IPS DF 6.9 (cell line): ENCODE results near the gene CCDC183.
"Not testable (repeated sequence)": the region's sequence is repeated elsewhere in the genome, so short reads cannot be mapped to it uniquely, and the experiment has no call there.

Experiments
- DNase-seq: peaks from one replicate; pipeline ENCODE4 v3.0.0-alpha.2; 2013; ENCODE audit warnings: low read depth, low spot score
- H3K27ac ChIP-seq: one replicate; pipeline ENCODE4 v1.5.1; 2013; ENCODE audit warnings: low read length, control low read depth
- H3K27me3 ChIP-seq: 2 replicates; pipeline ENCODE4 v1.6.1; 2013; ENCODE audit warnings: mild to moderate bottlenecking, low read length; ENCODE audit not compliant: control insufficient read depth, insufficient read depth
- H3K36me3 ChIP-seq: 2 replicates; pipeline ENCODE4 v1.6.1; 2013; ENCODE audit warnings: low read length; ENCODE audit not compliant: control insufficient read depth, insufficient read depth
- H3K4me1 ChIP-seq: 2 replicates; pipeline ENCODE4 v1.6.1; 2013; ENCODE audit warnings: low read length; ENCODE audit not compliant: control insufficient read depth, insufficient read depth
- H3K4me3 ChIP-seq: 2 replicates; pipeline ENCODE4 v1.5.1; 2013; ENCODE audit warnings: mild to moderate bottlenecking, low read length
- H3K9me3 ChIP-seq: 2 replicates; pipeline ENCODE4 v1.6.1; 2013; ENCODE audit warnings: low read length, inconsistent platforms; ENCODE audit not compliant: control insufficient read depth, insufficient read depth
- WGBS: extraction: QIAGEN DNeasy Blood & Tissue Kit; methylation state at CpG from one replicate; pipeline ENCODE4 v1.1.7; 2013; ENCODE audit warnings: mixed read lengths, missing lambda C conversion rate; ENCODE audit not compliant: insufficient read length, insufficient coverage; 5-methylcytosine and 5-hydroxymethylcytosine counted together

The CCDC183 gene

GRCh38 chr9:136792321-136793085 is 3.6 kb upstream of the CCDC183 start:
- Histone ChIP-seq H3K4me3 (no peak overlapping the region), H3K4me1 (no peaks in the 10 kb centered on the region), H3K27ac (no peak overlapping the region), H3K27me3 (no peaks in the 10 kb centered on the region), H3K36me3 (no peaks in the 10 kb centered on the region), H3K9me3 (no peaks in the 10 kb centered on the region)
- no CpG with 5 or more reads among the region's 15 CpGs for WGBS
- DNase-seq = no peak

DNA sequence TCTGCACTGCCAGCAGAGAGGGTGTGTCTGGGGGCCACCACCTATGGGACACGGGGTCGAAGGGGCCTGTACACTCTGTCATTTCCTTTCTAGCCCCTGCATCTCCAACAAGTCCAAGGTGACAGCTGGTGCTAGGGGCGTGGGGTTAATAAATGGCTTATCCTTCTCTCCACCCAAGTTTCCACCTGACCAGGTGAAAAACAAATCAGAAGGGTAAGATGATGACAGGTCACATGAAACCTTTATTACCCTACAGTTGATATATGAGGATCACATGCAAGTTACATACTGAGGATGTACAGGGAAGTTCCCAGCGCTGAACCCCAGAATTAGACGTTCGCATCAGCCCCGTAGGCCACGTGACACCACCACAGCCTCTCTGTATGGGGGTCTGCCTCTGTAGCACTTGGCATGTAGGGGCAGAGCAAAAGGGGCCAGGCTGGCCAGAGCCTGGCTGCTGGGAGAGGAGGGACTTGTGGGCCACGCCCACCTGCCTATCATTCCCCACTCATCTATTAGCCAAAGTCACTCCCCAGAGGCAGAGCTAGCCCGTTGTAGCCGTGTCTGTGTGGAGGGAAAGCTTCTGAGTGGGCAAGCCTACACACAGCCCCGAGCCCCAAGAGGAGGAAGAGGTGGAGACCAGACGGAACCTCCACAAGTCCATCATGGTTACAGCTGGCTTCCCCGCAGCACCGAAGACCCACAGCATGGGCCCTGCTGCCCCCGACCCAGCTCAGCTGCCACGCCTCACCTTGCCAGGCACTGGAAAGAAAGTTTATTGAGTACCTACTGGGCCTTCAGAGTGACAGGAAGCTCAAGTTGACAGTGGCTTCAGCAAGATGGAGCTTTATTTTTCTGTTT is 2.8 kb upstream of the CCDC183 start:
- no peaks in the 10 kb centered on the region for H3K27me3 ChIP-seq
- H3K9me3 ChIP-seq = no peaks in the 10 kb centered on the region
- WGBS = no CpG with 5 or more reads among the region's 17 CpGs
- no peak overlapping the region for H3K4me3 ChIP-seq
- no peak overlapping the region for H3K27ac ChIP-seq
- no peaks in the 10 kb centered on the region for H3K36me3 ChIP-seq
- DNase-seq = no peak
- H3K4me1 ChIP-seq = no peaks in the 10 kb centered on the region

- WGBS = no CpG with 5 or more reads among the region's 14 CpGs
- H3K4me1 ChIP-seq = no peaks in the 10 kb centered on the region
Observed at GRCh38 chr9:136794281-136794999, 1.7 kb upstream of the CCDC183 start.

DNA sequence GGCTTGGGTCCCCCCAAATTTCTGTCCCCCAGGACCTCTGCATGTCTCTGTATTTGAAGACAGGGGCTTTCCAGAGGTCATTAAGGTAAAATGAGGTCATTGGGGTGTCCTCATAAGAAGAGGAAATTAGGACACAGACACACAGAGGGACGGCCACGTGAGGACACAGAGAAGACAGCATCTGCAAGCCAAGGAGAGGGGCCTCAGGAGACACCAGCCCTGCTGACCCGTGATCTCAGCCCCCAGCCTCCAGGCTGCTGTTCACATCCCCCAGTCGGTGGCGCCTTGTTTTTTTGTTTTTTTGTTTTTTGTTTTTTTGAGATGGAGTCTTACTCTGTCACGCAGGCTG is 1.2 kb upstream of the CCDC183 start:
- WGBS = no CpG with 5 or more reads among the region's 6 CpGs
- Histone ChIP-seq H3K4me1 (no peaks in the 10 kb centered on the region), H3K4me3 (no peak overlapping the region), H3K27ac (no peak overlapping the region), H3K36me3 (no peaks in the 10 kb centered on the region), H3K9me3 (no peaks in the 10 kb centered on the region), H3K27me3 (no peaks in the 10 kb centered on the region)
- DNase-seq = no peak

More at GRCh38 chr9:136794281-136794999, 1.7 kb upstream of the CCDC183 start:
- no peak for DNase-seq
- no peaks in the 10 kb centered on the region for H3K27me3 ChIP-seq
- H3K36me3 ChIP-seq = no peaks in the 10 kb centered on the region
- no peak overlapping the region for H3K27ac ChIP-seq
- H3K9me3 ChIP-seq = no peaks in the 10 kb centered on the region
- no peak overlapping the region for H3K4me3 ChIP-seq

DNA sequence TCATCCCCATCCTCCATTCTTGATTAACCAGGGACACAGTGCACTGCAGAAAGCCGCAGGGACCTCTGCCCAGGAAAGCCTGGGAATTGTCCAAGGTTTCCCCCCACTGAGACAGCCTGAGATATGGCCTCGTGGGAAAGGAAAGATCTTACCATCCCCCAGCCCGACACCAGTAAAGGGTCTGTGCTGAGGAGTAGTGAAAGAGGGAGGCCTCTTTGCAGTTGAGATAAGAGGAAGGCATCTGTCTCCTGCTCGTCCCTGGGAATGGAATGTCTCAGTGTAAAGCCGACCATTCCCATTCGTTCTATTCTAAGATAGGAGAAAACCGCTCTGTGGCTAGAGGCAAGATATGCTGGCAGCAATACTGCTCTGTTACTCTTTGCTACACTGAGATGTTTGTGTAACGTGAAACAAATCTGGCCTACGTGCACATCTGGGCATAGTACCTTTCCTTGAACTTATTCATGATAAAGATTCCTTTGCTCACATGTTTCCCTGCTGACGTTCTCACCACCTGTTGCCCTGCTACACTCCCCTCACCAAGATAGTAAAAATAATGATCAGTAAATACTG is 723 bp downstream of the CCDC183 start:
- not testable (repeated sequence) for H3K27me3 ChIP-seq, H3K4me3 ChIP-seq, H3K36me3 ChIP-seq, H3K27ac ChIP-seq, DNase-seq, H3K4me1 ChIP-seq, H3K9me3 ChIP-seq
- no CpG with 5 or more reads among the region's 10 CpGs for WGBS

- H3K4me3 ChIP-seq = no peak overlapping the region
- no CpG with 5 or more reads among the region's 6 CpGs for WGBS
- no peak overlapping the region for H3K27ac ChIP-seq
- no peaks in the 10 kb centered on the region for H3K9me3 ChIP-seq
- no peaks in the 10 kb centered on the region for H3K36me3 ChIP-seq
- no peaks in the 10 kb centered on the region for H3K4me1 ChIP-seq
- no peak for DNase-seq
- no peaks in the 10 kb centered on the region for H3K27me3 ChIP-seq
Observed at GRCh38 chr9:136798708-136799078, 2.6 kb downstream of the CCDC183 start.

DNA sequence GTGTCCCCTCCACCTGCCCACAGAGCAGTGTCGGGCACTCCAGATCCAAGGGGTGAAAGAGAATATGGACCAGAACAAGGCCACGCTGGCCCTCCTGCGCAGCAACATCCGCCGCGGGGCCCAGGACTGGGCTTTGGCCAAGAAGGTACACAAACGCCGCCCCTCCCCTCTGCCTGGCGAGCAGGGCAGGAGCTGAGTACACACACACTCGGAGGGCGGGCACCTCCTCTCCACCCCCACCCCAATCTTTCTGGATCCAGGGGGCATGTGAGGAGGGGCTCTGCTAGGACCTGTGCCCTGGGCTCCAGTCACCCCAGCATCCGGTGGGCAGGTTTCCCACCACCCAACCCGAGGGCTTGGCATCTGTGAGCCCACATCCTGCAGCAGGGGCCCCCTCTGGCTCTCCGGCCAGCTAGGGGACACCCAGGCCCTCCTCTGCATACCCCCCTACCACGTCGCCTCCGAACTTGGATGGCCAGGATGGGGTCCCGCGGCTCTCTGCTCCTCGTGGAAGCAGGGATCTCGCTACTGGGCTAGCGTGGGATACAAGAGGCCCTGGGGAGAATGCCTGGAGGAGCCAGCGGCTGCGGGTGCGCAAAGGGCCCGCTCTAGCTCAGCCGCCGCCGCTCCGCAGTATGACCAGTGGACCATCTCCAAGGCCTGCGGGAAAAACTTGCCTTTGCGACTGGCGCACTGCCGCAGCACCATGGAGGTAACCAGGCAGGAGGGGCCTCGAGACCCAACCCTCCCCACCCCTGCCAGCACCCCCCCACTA is 3.1 kb downstream of the CCDC183 start:
- no peak for DNase-seq
- Histone ChIP-seq H3K27me3 (no peaks in the 10 kb centered on the region), H3K4me1 (no peaks in the 10 kb centered on the region), H3K27ac (no peak overlapping the region), H3K36me3 (no peaks in the 10 kb centered on the region), H3K4me3 (peak overlapping the region; percentile 25; the same call in 1 of the 2 replicates), H3K9me3 (no peaks in the 10 kb centered on the region)
- WGBS = no CpG with 5 or more reads among the region's 35 CpGs

GRCh38 chr9:136799854-136800657 is 3.9 kb downstream of the CCDC183 start:
- H3K27me3 ChIP-seq = no peaks in the 10 kb centered on the region
- no peaks in the 10 kb centered on the region for H3K9me3 ChIP-seq
- peak overlapping the region; percentile 77 for H3K4me3 ChIP-seq
- no peaks in the 10 kb centered on the region for H3K36me3 ChIP-seq
- no CpG with 5 or more reads among the region's 63 CpGs for WGBS
- H3K27ac ChIP-seq = no peak overlapping the region
- DNase-seq = no peak
- no peaks in the 10 kb centered on the region for H3K4me1 ChIP-seq

- peaks cover 5% of the 10 kb centered on the region; the same call in 1 of the 2 replicates for H3K4me1 ChIP-seq
- H3K27me3 ChIP-seq = no peaks in the 10 kb centered on the region
- H3K9me3 ChIP-seq = no peaks in the 10 kb centered on the region
Observed at GRCh38 chr9:136802321-136802720, 6.2 kb downstream of the CCDC183 start.

More at GRCh38 chr9:136802321-136802720, 6.2 kb downstream of the CCDC183 start:
- H3K4me3 ChIP-seq = no peak overlapping the region
- no peaks in the 10 kb centered on the region for H3K36me3 ChIP-seq
- WGBS = no CpG with 5 or more reads among the region's 6 CpGs
- no peak overlapping the region for H3K27ac ChIP-seq
- DNase-seq = no peak
